Ishikawa (cell line): Measurements from ENCODE around the gene FRAS1.

Source experiments
- CEBPB ChIP-seq: IDR thresholded peaks from 2 replicates; pipeline ENCODE4 v1.6.1; 2012
- CREB1 ChIP-seq: IDR thresholded peaks from 2 replicates; pipeline ENCODE4 v1.6.1; 2012; ENCODE audit warnings: low read depth
- EGR1 ChIP-seq: IDR thresholded peaks from 2 replicates; pipeline ENCODE4 v1.6.1; 2012
- EP300 ChIP-seq: IDR thresholded peaks from 2 replicates; pipeline ENCODE4 v1.6.1; 2012; ENCODE audit warnings: borderline replicate concordance
- FOXM1 ChIP-seq: IDR thresholded peaks from 2 replicates; pipeline ENCODE4 v1.6.1; 2012; ENCODE audit warnings: low read depth, borderline replicate concordance
- MAX ChIP-seq: IDR thresholded peaks from 2 replicates; pipeline ENCODE4 v1.6.1; 2012
- NFIC ChIP-seq: IDR thresholded peaks from 2 replicates; pipeline ENCODE4 v1.6.1; 2012
- RAD21 ChIP-seq: IDR thresholded peaks from 2 replicates; pipeline ENCODE4 v1.6.1; 2012; ENCODE audit warnings: low read depth
- REST ChIP-seq: IDR thresholded peaks from 2 replicates; pipeline ENCODE4 v1.6.1; 2012; ENCODE audit warnings: low read depth, mild to moderate bottlenecking
- TAF1 ChIP-seq: IDR thresholded peaks from 2 replicates; pipeline ENCODE4 v1.6.1; 2012; ENCODE audit warnings: low read depth, mild to moderate bottlenecking
- TCF12 ChIP-seq: IDR thresholded peaks from 2 replicates; pipeline ENCODE4 v1.6.1; 2012; ENCODE audit warnings: low read depth
- TEAD4 ChIP-seq: IDR thresholded peaks from 2 replicates; pipeline ENCODE4 v1.6.1; 2012
- USF1 ChIP-seq: IDR thresholded peaks from 2 replicates; pipeline ENCODE4 v1.6.1; 2012
- YY1 ChIP-seq: IDR thresholded peaks from 2 replicates; pipeline ENCODE4 v1.6.1; 2012; ENCODE audit warnings: low read depth
- ZBTB7A ChIP-seq: IDR thresholded peaks from 2 replicates; pipeline ENCODE4 v1.6.1; 2012; ENCODE audit warnings: low read depth

Gene FRAS1

GRCh38 chr4:78562687-78563086, 505.6 kb downstream of the FRAS1 start:
- no peak for TF ChIP-seq CEBPB
- no peak for TF ChIP-seq RAD21
- no peak for TF ChIP-seq TEAD4
- no peak for TF ChIP-seq TCF12
- TF ChIP-seq NFIC: no peak
- TF ChIP-seq FOXM1: no peak
- no peak for TF ChIP-seq USF1
- no peak for TF ChIP-seq REST
- no peak for TF ChIP-seq TAF1
- TF ChIP-seq EP300: no peak
- TF ChIP-seq YY1: no peak
- no peak for TF ChIP-seq EGR1
- no peak for TF ChIP-seq CREB1

- TF ChIP-seq REST (no peak), FOXM1 (no peak), RAD21 (no peak), CEBPB (peak; percentile 59; the same call in 1 of the 2 replicates), EP300 (peak; percentile 28; the same call in 1 of the 2 replicates), TEAD4 (0 out of 2 replicates have a peak, but pooled peaks have one; percentile 36), MAX (no peak; the same call in 1 of the 2 replicates)
Measured at GRCh38 chr4:78565971-78566372, 508.8 kb downstream of the FRAS1 start.

- TF ChIP-seq EGR1: no peak
- TF ChIP-seq TAF1: no peak
- TF ChIP-seq REST: no peak
- TF ChIP-seq YY1: no peak
- no peak for TF ChIP-seq ZBTB7A
- TF ChIP-seq FOXM1: no peak
Measured at GRCh38 chr4:78566834-78567499, 509.8 kb downstream of the FRAS1 start.

GRCh38 chr4:78567500-78568060, 510.5 kb downstream of the FRAS1 start:
- TF ChIP-seq EP300 (no peak), TEAD4 (no peak), TCF12 (no peak), CREB1 (no peak), USF1 (no peak), REST (no peak), ZBTB7A (no peak), NFIC (no peak), CEBPB (no peak), EGR1 (no peak), YY1 (no peak), RAD21 (no peak), MAX (no peak)
